GM13976 (cell line): ENCODE measurements around the gene FREM1.

Experiments
- DNase-seq: peaks from one replicate; pipeline ENCODE4 v3.0.0; 2012; ENCODE audit warnings: low spot score
- CTCF ChIP-seq: IDR thresholded peaks from 2 replicates; pipeline ENCODE4 v1.5.1; 2012; ENCODE audit warnings: borderline replicate concordance, mild to moderate bottlenecking; ENCODE audit not compliant: insufficient read depth; ENCODE audit errors: extremely low read depth, missing control alignments, control extremely low read depth
- in situ Hi-C: fragments of 300-500 bp; cut with MboI; formaldehyde crosslinking; loops from one replicate; pipeline ENCODE4 v1.12.0; 2022; ENCODE audit warnings: low sequenced_read_pairs, mixed read lengths, inconsistent platforms; ENCODE audit not compliant: unreplicated experiment

FREM1 gene

DNA sequence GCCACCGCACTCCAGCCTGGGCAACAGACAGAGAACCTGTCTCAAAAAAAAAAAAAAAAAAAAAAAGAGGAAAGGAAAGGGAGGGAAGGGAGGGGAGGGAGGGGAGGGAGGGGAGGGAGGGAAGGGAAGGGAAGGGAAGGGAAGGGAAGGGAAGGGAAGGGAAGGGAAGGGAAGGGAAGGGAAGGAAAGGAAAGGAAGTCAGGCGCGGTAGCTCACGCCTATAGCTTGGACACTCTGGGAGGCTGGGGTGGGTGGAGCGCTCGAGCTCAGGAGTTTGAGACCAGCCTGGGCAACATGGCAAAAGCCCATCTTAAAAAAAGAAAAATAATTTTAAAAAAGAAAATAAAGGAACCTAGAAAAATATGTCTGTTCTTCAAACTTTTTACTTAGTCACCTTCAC lies 131.7 kb downstream of the FREM1 start:
- DNase-seq = no peak
- no peak for TF ChIP-seq CTCF
- in situ Hi-C loops = no loop called here

- TF ChIP-seq CTCF = no peak
- in situ Hi-C loops = no loop called here
- no peak for DNase-seq
Measured at GRCh38 chr9:14775917-14776316, 134.3 kb downstream of the FREM1 start.

GRCh38 chr9:14770592-14770991 lies 139.6 kb downstream of the FREM1 start:
- DNase-seq = no peak
- in situ Hi-C loops = loop anchor here (5.0 kb wide), 1 partner anchor 303 kb away; no protein-coding TSS in a partner anchor
- TF ChIP-seq CTCF = no peak

- in situ Hi-C loops = loop anchor here (10.0 kb wide), 1 partner anchor 154 kb away; no protein-coding TSS in a partner anchor
- DNase-seq = no peak
- TF ChIP-seq CTCF = peak; percentile 15
Measured at GRCh38 chr9:14769230-14769571, 141.0 kb downstream of the FREM1 start.

DNA sequence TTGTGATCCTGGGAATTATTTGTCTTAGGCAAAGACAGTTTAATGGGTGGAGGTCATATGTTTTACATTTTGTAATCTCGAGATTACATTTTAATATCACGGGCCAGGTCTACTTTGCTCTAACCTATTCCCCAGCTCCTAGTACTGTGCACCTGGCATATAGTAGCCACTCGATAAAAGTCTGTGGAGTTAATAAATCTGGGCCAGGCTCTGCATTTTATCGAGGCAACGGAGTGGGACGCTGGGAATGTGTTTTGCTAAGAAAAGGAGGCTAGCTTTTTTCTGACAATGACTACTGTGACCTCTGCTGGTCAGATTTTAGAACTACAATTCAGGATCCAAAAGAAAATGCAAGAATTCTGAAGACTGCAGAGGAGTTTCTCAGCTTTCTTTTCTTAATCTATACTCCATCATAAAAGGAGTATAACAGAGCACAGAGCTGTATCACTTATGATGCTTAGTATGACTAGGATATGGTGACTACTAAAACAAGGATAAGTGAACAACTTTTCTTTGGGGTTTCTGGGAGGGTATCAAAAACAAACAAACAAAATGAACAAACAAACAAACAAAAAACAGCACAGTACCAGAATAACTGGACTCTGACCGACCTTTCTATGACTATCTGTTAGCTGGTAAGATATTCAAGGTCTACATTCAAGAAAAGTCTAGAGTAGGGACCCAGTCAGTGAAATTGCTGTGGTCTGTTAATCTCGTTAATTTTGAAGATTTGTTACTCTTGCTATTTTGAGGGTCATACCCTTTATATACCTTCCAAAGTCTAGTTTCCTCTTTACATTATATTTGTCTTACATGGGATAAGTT lies 141.6 kb downstream of the FREM1 start:
- DNase-seq = peak; percentile 22
- in situ Hi-C loops = loop anchor here (10.0 kb wide), 1 partner anchor 154 kb away; no protein-coding TSS in a partner anchor
- TF ChIP-seq CTCF = peak; percentile 56

GRCh38 chr9:14766299-14766698 lies 143.9 kb downstream of the FREM1 start:
- no peak for TF ChIP-seq CTCF
- in situ Hi-C loops = loop anchor here (10.0 kb wide), 1 partner anchor 151 kb away; no protein-coding TSS in a partner anchor
- DNase-seq = no peak
